Daoy (cell line): ENCODE results near the gene CPE. TPM values are rescaled to one million over a fixed set of nuclear protein-coding genes. Genes with fewer than 3 reads are reported as not detected.
"Not testable (repeated sequence)": the region's sequence is repeated elsewhere in the genome, so short reads cannot be mapped to it uniquely, and the experiment has no call there.

ENCODE experiments used
- DNase-seq: peaks from one replicate; pipeline ENCODE4 v3.0.0-alpha.2; 2015; ENCODE audit warnings: low read depth
- total RNA-seq: library from RNA; depleted of rRNA; stranded (reverse); fragments of >200 nt; shearing (Covaris generic); gene quantifications from 2 replicates; pipeline ENCODE4 v1.2.3, GENCODE V29; 2014

CPE gene
- total RNA-seq, 1 experiment from 2014 or later: 9.8 TPM

- DNase-seq: peak; percentile 5
Observed at GRCh38 chr4:165461159-165461821, 82.5 kb downstream of the CPE start.

GRCh38 chr4:165462009-165462408, 83.2 kb downstream of the CPE start:
- no peak for DNase-seq

- DNase-seq: no peak
Observed at GRCh38 chr4:165464376-165464775, 85.6 kb downstream of the CPE start.

GRCh38 chr4:165464813-165465381, 86.1 kb downstream of the CPE start:
- peak; percentile 13 for DNase-seq

- DNase-seq: no peak
Observed at GRCh38 chr4:165470009-165470408, 91.2 kb downstream of the CPE start.

- no peak for DNase-seq
Observed at GRCh38 chr4:165472943-165473676, 94.3 kb downstream of the CPE start.

GRCh38 chr4:165474784-165475705, 96.2 kb downstream of the CPE start:
- DNase-seq: no peak

GRCh38 chr4:165475706-165476070, 96.9 kb downstream of the CPE start:
- no peak for DNase-seq

- DNase-seq: peak; percentile 53
Observed at GRCh38 chr4:165476214-165477098, 97.6 kb downstream of the CPE start.

GRCh38 chr4:165477799-165478198, 99.0 kb downstream of the CPE start:
- DNase-seq: no peak

GRCh38 chr4:165478260-165478659, 99.5 kb downstream of the CPE start:
- DNase-seq: no peak

- DNase-seq: no peak
Observed at GRCh38 chr4:165481053-165481835, 102.4 kb downstream of the CPE start.

- no peak for DNase-seq
Observed at GRCh38 chr4:165489786-165490185, 111.0 kb downstream of the CPE start.

- not testable (repeated sequence) for DNase-seq
Observed at GRCh38 chr4:165492583-165492982, 113.8 kb downstream of the CPE start.

GRCh38 chr4:165493359-165493758, 114.6 kb downstream of the CPE start:
- peak; percentile 66 for DNase-seq

- peak; percentile 15 for DNase-seq
Observed at GRCh38 chr4:165502916-165503907, 124.4 kb downstream of the CPE start.

- DNase-seq: no peak
Observed at GRCh38 chr4:165504184-165504583, 125.4 kb downstream of the CPE start.

- DNase-seq: no peak
Observed at GRCh38 chr4:165505958-165506837, 127.4 kb downstream of the CPE start.
